T-helper 1 cell treated with Interleukin-12 subunit alpha and Interleukin-12 subunit beta and Interleukin-4 antibody, amounts not matched to agents 30 ng/mL and 1 ng/mL, for 36 hours (primary cell): ENCODE results near the gene SNAI3. TPM values are rescaled to one million over a fixed set of nuclear protein-coding genes. Genes with fewer than 3 reads are reported as not detected.

Experiments used
- intact Hi-C: fragments of 100-400 bp; cut with micrococcal nuclease; formaldehyde crosslinking; loops from one replicate; pipeline ENCODE4 v1.15.1; 2024
- total RNA-seq: library from RNA; stranded (reverse); gene quantifications from 2 replicates; pipeline ENCODE4 v1.2.3, GENCODE V29; 2022

SNAI3 gene
- total RNA-seq, 1 donor from 2014 or later: 12.1 TPM

GRCh38 chr16:88672776-88673175 is 13.5 kb downstream of the SNAI3 start:
- intact Hi-C loops: no loop called here

- intact Hi-C loops: no loop called here
Observed at GRCh38 chr16:88671806-88672205, 14.5 kb downstream of the SNAI3 start.

DNA sequence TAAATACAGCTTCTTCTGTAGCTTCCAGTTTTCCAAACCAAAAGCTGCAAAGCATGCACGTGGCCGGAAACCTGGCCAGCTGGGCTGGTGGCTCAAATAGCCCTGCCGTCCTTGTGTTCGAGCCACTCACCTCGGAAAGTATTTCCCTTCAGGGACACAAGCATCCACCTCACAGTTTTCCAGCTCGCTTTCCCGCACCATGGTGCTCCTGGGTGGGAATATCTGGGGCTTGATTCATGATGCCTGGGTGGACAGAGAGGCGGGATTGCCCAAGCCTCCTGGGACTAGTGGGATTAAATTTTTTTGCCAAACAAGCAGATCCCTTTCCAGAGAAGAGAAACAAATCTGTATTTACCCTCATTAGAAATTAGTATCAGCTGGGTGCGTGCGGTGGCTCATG is 16.3 kb downstream of the SNAI3 start:
- intact Hi-C loops: loop anchor here (10.0 kb wide), 1 partner anchor 715 kb away; the partner anchor contains the start of gene BANP

GRCh38 chr16:88669493-88669892 is 16.8 kb downstream of the SNAI3 start:
- intact Hi-C loops: loop anchor here (10.0 kb wide), 1 partner anchor 715 kb away; the partner anchor contains the start of gene BANP

DNA sequence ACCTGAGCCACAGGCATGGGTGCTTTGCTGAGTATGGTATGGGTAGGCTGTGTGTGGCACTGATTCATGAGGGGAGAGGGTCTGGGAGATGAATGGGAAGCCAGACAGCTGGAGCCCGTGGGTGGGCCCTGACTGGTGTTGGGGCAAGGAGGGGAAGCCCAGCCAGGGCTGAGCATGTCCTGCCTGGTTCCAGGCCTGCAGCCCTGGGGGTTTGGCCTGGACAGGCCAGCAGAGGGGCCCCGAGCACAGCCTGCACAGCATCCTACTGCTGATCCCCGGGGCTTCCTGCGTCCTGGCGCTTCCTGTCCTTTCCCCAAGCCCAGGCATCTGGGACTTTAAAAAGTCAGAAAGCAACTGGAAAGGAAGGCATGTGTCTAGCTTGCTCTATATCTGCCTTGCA is 18.8 kb downstream of the SNAI3 start:
- intact Hi-C loops: loop anchor here (10.0 kb wide), 1 partner anchor 713 kb away; the partner anchor contains the start of gene BANP

DNA sequence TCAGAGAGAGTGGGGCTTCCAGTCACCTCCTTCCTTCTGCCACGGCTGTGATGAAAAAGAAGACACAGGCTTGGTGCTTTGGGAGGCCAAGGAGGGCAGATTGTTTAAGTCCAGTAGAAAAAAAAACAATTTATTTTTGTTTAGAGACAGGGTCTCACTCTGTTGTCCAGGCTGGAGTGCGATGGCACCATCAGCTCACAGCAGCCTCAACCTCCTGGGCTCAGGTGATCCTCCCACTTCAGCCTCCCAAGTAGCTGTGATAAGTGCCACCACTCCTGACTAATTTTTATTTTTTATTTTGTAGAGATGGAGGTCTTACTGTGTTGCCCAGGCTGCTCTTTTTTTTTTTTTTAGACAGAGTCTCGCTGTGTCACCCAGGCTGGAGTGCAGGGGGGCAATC is 20.7 kb downstream of the SNAI3 start:
- intact Hi-C loops: loop anchor here (10.0 kb wide), 1 partner anchor 711 kb away; the partner anchor contains the start of gene BANP

GRCh38 chr16:88665148-88665547 is 21.2 kb downstream of the SNAI3 start:
- intact Hi-C loops: loop anchor here (10.0 kb wide), 1 partner anchor 710 kb away; the partner anchor contains the start of gene BANP

GRCh38 chr16:88662843-88663606 is 23.3 kb downstream of the SNAI3 start, which contains the start of gene MVD:
TSS of gene MVD (minus strand) at chr16:88663091. CDS start at chr16:88663080, 11 bp downstream.
- intact Hi-C loops: loop anchor here (1.0 to 10.0 kb wide), 10 partner anchors 12 to 708 kb away; partner anchors contain the start of genes BANP, CDT1, CTU2 and CYBA

- intact Hi-C loops: loop anchor here (5.0 to 10.0 kb wide), 3 partner anchors 125 to 708 kb away; partner anchors contain the start of genes BANP, CDT1 and PIEZO1
Observed at GRCh38 chr16:88662222-88662842, 24.0 kb downstream of the SNAI3 start.

DNA sequence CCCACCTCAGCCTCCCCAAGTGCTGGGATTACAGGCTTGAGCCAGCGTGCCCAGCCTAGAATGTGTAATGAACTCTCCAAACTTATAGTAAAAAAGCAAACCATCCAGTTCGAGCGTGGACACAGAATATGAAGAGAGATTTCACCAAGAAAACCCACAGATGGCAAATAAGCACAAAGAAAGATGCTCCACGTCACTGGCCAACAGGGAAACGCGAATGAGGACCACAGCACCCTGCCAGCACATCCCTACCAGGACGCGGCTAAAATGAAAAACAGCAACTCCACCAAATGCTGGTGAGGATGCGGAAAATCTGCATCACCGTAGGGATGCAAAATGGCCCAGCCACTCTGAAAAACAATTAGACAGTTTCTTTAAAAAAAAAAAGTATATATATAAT is 24.8 kb downstream of the SNAI3 start:
- intact Hi-C loops: loop anchor here (5.0 to 10.0 kb wide), 3 partner anchors 126 to 707 kb away; partner anchors contain the start of genes BANP, CDT1 and PIEZO1

DNA sequence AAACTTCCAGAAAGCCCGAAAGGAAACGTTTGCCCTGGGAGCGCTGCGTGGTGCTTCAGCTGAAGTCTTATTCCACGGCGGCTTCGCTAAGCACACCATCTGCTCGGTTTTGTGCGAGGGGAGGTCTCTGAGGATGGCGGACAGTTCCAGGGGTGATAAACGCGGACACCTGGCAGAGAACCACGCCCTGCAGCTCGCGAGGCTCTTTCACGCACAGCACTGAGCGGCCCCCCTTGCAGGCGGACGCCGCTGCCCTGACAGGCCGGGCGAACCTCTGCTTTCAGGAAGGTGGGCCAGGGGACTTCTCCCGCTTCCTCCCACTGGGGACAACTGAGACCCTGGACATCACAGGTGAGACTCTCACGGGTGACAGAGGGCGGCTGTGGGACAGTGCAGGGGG is 27.1 kb downstream of the SNAI3 start:
- intact Hi-C loops: no loop called here

GRCh38 chr16:88658714-88659113 is 27.6 kb downstream of the SNAI3 start:
- intact Hi-C loops: no loop called here

DNA sequence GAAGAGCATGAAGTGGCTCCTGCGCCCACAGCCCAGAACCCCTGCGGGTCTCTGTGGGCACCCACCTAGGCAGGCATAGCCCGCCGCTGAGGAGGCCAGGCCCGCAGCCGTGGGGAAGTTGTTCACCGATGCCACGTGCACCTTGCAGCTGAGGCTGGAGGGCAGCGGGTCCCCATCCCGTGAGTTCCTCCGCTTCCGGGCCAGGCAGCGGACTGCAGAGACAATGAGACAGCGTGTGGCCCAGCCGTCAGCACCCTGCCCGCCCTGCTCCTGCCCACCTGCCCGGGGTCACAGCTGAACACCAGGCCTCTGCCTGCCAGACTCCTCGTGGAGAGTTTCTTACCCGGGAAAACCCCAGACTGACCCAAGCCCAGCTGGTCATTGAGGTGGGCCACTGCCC is 28.9 kb downstream of the SNAI3 start:
- intact Hi-C loops: no loop called here

GRCh38 chr16:88656291-88656980 is 29.9 kb downstream of the SNAI3 start:
- intact Hi-C loops: no loop called here

GRCh38 chr16:88655733-88656281 is 30.5 kb downstream of the SNAI3 start:
- intact Hi-C loops: no loop called here

DNA sequence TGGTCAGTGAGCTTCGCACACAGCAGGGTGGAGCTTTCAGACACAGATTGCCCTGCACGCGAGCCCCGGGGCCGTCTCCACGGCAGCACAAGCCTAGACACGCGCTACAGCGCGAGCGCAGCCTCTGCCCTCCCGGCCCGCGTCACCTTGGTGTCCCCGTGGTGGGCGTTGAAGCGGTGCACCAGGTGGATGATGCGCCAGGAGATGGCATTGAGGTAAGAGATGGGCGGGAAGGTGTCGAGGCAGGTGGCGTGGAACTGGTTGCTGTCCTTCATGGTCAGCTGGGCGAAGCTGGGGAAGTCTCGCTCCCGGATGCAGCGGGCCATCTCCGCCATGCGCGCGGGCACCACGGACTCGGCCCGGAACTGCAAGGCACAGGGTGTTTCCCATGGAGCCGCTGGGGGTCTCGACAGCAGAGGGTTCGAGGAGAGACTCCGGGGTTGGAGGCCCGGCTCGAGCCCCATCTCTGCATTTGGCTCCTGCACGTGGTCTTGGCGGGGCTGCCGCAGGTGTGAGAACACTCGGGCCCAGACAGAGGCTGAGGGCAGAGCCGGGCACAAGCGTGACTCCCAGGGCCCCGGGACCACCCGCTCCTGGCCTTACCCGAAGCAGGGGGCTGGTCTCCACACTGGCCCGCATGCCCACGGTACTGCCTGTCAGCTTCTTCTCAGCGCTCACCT is 31.1 kb downstream of the SNAI3 start:
- intact Hi-C loops: no loop called here

GRCh38 chr16:88654363-88655052 is 31.8 kb downstream of the SNAI3 start:
- intact Hi-C loops: no loop called here

DNA sequence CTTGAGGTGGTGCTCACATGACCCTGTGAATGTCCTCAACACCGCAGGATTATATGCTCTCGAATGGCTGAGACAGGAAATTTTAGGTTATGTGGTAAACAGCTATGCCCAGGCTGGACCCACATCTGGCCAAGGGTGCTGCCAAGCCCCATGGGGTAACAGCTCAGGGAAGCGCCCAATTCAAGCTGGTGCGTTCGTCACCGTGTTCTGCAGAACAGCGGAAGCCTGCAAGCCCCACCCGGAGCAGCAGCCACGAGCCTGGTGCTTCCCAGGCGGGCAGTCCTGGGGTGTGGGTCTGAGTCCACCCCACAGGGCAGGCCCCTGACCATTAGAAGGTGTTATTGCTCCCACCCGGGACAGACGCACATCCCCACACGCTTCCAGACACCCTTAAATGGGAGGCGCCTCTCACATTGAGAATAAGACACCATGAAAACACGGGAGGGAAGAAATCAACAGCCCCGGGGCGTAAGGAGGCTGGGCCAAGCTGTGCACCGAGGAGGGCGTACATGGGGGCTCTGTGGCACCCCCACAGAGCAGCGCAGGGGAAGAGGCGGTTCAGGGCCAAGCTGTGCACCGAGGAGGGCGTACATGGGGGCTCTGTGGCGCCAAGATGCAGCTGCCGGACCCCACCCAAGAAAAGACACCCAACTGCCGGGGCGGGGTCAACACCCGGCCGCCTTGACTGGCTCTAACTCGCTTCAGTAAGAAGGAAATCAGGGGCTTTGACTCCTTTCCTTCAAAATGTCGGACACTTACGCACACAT is 32.5 kb downstream of the SNAI3 start:
- intact Hi-C loops: no loop called here

DNA sequence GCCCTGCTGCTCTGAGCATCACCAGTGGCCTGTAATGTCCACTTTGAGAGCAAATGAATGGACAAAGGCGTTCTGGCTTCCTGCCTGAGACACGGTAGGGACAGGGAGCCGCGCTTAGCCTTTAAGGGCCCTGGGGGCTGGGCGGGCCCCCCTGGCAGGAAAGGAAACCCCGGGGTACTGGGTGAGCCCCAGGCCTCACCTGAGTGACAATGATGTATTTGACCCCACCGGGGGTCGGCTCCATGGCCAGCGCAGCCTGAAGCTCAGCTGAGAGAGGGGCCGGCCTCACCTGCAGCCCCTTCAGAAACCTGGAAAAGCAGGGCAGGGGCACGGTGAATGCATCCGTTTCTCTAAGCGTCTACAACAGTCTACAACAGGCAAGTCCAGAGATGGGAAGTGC is 33.2 kb downstream of the SNAI3 start:
- intact Hi-C loops: no loop called here
